ACC112 (cell line): ENCODE data around the gene SMYD2.
"Not testable (repeated sequence)": the region's sequence is repeated elsewhere in the genome, so short reads cannot be mapped to it uniquely, and the experiment has no call there.

Source experiments
- H2AFZ ChIP-seq: fragments of 200-600 bp; sonication (generic); one replicate; pipeline ENCODE4 v1.6.0; 2017; ENCODE audit warnings: antibody characterized with exemption, low read length; ENCODE audit not compliant: unreplicated experiment
- H3K27ac ChIP-seq: fragments of 200-600 bp; sonication (generic); 2 replicates; pipeline ENCODE4 v1.5.1; 2014; ENCODE audit warnings: low read depth, mild to moderate bottlenecking, antibody characterized with exemption, low read length, moderate library complexity
- H3K27me3 ChIP-seq: fragments of 200-600 bp; sonication (generic); 2 replicates; pipeline ENCODE4 v1.6.1; 2014; ENCODE audit warnings: mild to moderate bottlenecking, antibody characterized with exemption, low read length, moderate library complexity, mixed read lengths; ENCODE audit not compliant: insufficient read depth
- H3K36me3 ChIP-seq: fragments of 200-600 bp; sonication (generic); 2 replicates; pipeline ENCODE4 v1.6.1; 2016; ENCODE audit warnings: mild to moderate bottlenecking, antibody characterized with exemption, low read length, moderate library complexity, mixed read lengths; ENCODE audit not compliant: insufficient read depth
- H3K4me1 ChIP-seq: fragments of 200-600 bp; sonication (generic); one replicate; pipeline ENCODE4 v1.6.1; 2016; ENCODE audit warnings: low read length, mixed read lengths; ENCODE audit not compliant: insufficient read depth, unreplicated experiment, control insufficient read depth
- H3K4me3 ChIP-seq: fragments of 200-600 bp; sonication (generic); 2 replicates; pipeline ENCODE4 v1.5.1; 2014; ENCODE audit warnings: mild to moderate bottlenecking, low read depth, low read length
- H3K79me2 ChIP-seq: fragments of 200-600 bp; sonication (generic); one replicate; pipeline ENCODE4 v1.6.0; 2016; ENCODE audit warnings: low read length; ENCODE audit not compliant: control insufficient read depth, unreplicated experiment, insufficient read depth

SMYD2 gene

DNA sequence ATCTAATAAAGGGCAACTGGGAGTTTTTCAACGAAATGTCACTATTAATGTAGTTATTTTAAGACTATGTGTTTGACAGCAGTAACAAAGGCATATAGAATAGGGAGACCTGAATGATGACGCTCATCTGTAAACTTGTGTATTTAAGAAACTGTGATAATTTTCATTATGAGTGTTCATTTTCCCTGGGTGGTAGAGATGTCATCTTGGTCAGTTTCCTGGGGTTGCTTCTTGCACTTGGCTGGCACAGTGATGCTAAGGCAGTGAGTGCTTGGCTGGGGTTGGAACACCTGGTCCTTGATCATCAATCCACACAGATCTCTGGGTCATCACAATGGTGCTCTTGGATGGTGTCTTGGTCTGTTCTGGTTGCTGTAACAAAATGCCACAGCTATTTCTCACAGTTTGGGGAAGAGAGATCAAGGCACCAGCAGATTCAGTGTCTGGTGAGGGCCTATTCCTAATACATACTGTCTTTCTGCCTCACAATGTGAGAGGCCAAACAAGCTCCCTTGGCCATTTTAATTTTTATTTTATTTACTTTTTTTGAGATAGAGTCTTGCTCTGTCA, 7.9 kb upstream of the SMYD2 start:
- Histone ChIP-seq H3K27ac (no peak overlapping the region), H3K4me3 (no peak overlapping the region), H3K36me3 (no peaks in the 10 kb centered on the region), H3K79me2 (no peaks in the 10 kb centered on the region), H3K4me1 (peaks cover 3% of the 10 kb centered on the region), H3K27me3 (no peaks in the 10 kb centered on the region), H2AFZ (no peak overlapping the region)

DNA sequence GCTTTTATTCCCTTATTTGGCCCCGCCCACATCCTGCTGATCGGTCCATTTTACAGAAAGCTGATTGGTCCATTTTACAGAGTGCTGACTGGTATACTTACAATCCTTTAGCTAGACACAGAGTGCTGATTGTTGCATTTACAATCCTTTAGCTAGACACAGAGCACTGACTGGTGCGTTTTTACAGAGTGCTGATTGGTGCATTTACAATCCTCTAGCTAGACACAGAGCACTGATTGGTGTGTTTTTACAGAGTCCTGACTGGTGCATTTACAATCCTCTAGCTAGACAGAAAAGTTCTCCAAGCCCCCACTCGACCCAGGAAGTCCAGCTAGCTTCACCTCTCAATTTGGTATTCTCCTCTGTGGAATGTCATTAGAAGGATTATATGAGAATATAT, 5.3 kb upstream of the SMYD2 start:
- H3K27me3 ChIP-seq, H3K36me3 ChIP-seq, H3K4me3 ChIP-seq, H3K27ac ChIP-seq, H3K79me2 ChIP-seq, H2AFZ ChIP-seq, H3K4me1 ChIP-seq: not testable (repeated sequence)

DNA sequence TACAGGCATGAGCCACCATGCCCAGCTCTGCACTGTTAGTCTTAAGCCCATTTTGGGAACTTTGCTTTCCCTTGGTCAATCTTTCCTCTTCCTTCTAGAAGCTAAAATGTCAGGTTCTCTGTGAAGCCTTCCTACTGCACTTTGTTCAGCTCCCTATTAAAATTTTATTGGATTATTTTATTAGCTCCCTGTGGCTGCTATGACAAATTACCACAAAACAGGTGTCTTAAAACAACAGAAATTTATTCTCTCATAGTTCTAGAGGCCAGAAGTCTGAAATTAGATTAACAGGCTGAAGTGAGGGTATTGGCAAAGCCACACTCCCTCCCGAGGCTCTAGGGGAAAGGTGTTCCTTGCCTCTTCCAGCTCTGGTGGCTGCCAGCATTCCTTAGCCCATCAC, 4.2 kb upstream of the SMYD2 start:
- Histone ChIP-seq H3K4me1 (no peaks in the 10 kb centered on the region), H2AFZ (no peak overlapping the region), H3K79me2 (no peaks in the 10 kb centered on the region), H3K4me3 (no peak overlapping the region), H3K27me3 (no peaks in the 10 kb centered on the region), H3K27ac (no peak overlapping the region), H3K36me3 (no peaks in the 10 kb centered on the region)

DNA sequence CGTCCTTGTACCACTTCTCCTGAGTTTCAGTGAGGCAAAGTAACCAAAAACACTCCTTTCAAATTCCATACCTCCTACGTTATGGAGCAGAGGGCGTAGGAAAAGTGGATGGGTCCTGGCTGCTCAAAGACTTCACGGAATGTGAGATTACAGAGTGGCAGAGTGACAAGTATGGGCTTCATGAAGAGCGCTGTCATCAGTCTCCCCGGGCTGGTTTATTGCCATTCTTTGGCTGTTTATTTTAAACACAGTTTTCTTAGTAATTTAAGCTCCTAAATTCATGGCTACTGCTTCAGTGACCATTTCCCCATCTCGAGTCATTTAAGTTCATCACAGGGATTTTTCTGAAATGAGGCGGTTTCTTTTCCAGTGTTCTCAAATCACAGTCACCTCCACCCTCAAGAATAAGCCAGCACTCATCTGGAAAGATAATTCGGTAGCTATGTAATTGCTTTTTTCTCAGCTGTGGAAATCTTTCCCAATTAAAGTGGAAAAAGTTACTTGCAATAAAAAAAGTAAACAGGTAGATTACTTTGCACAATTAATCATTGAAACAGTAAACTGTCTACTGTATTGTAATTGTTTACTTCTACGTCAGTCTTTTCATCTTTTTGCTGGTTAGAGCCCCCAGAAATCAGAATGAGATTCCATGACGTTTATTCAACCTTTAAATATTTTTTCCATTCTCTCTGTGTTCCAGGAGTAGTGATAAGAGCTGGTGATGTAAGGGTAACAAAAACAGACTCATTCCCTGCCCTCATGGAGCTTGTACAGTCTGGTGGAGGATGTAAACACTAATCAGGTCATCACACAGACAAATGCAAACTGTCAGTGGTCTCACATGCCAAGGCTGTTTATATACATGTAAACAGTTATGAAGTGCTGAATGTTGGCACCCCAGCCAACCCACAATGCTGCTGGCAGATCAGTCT, 3.0 kb upstream of the SMYD2 start:
- peaks cover 8% of the 10 kb centered on the region for H3K4me1 ChIP-seq
- no peak overlapping the region for H2AFZ ChIP-seq
- H3K4me3 ChIP-seq, result no peak overlapping the region
- no peak overlapping the region for H3K27ac ChIP-seq
- no peaks in the 10 kb centered on the region for H3K36me3 ChIP-seq
- H3K79me2 ChIP-seq, result peaks cover 10% of the 10 kb centered on the region
- no peaks in the 10 kb centered on the region for H3K27me3 ChIP-seq

DNA sequence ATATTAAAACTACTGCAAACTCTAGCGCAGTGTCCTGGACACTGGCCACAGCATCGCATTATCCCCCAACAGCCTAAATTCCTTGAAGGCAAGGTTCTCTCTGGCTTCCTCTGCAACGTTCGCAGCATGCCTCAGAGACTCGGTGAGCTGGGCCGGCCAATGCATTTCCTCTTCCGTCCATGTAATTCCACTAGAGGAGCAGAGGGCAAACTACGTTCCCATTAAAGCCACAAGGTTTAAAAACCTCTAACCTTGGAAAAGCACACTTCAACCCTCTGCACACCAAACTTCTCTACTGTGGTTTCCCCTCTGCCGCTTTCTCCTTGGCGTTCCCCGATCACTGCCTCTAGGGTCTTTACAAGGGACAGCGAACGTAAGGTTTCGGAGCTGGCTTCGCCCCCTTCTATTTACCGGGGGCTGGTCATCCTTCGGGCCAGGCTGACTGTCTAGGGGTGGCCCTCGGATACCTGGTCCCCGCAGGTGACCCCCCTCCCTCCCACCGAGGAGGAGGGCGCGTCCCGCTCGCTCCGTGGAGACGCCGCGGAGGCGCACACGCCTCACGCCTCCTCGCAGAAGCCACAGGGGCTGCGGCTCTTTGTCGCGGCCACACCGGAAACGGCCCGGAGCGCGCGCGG, 456 bp upstream of the SMYD2 start:
- H3K27me3 ChIP-seq, result no peaks in the 10 kb centered on the region
- H3K4me3 ChIP-seq, result peak overlapping the region; percentile 95
- peaks cover 11% of the 10 kb centered on the region for H3K4me1 ChIP-seq
- H3K79me2 ChIP-seq, result peaks cover 33% of the 10 kb centered on the region
- H3K27ac ChIP-seq, result peak overlapping the region; percentile 6; the same call in 1 of the 2 replicates
- H3K36me3 ChIP-seq, result no peaks in the 10 kb centered on the region
- peak overlapping the region; percentile 20 for H2AFZ ChIP-seq

DNA sequence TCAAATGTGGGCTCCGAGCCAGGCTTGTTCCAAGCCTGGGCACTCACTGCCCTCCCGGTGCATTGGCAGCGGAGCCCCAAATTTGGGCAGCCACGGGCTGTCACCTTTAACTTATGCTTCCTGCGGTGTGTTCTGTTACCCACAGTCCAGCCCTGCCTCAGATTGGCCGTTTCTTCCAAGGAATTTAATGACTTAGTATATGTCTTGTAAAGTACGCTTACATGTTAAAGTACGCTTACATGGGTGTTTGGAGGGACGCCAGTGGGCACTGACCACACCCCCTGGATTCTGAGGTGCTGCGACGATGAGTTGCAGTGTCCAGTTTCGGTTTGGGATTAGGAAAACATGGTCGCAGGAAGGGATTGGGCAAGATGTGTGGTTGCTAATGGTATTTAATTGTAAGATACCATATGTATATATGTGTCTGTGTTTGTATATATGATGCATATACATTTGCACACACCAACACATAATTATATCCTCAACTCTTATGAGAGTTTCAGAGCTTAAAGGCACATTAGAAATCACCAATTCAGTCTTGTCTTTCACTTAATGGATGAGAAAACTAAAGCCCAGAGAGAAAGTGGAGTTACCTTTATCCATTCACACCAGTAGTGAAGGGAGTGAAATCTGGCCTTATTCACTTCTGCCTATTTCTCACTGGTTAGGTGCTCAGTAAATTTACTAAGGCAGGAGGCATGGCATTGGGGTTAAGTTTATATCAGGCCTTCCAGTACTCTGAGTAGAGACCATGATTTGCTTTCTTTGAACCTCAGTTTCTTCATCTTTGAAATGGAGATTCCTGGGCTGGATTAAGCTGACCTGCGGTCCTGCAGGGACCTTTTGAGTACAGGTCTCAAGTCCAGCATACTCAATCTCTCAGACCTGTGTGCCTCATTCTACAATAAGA, 1.0 kb downstream of the SMYD2 start:
- no peaks in the 10 kb centered on the region for H3K36me3 ChIP-seq
- H3K4me3 ChIP-seq, result peak overlapping the region; percentile 95
- H3K27ac ChIP-seq, result peak overlapping the region; percentile 14; the same call in 1 of the 2 replicates
- no peaks in the 10 kb centered on the region for H3K27me3 ChIP-seq
- peaks cover 42% of the 10 kb centered on the region for H3K79me2 ChIP-seq
- H2AFZ ChIP-seq, result peak overlapping the region; percentile 76
- peaks cover 11% of the 10 kb centered on the region for H3K4me1 ChIP-seq

DNA sequence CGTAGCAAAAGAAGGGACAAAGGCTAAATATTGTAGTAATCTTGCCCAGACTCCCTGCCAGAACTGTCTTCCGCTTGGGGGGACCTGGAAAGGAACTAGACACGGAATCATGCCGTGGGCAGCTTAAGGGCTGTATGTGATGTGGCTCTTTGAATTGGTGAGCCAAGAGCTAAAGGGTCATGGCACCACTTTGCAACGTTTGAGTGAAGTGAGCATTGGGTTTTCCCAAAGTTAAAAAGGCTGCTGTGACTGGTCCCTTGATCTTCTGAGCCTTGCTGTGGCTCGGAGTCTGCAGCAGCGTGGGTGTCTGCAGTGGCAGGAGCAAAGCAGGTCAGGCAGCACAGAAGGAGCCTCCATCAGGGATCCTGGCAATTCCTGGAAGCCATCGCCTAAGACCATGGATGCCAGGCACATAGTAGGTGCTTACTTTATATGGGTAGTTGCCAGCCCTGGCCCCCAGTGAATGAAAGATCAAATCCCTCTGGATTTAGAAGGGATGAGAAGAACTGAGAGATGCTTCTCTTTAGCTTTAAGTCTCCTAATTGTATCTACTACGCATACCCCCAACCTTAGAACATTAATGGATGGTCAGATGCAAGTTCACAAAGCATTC, 1.8 kb downstream of the SMYD2 start:
- H2AFZ ChIP-seq, result peak overlapping the region; percentile 76

DNA sequence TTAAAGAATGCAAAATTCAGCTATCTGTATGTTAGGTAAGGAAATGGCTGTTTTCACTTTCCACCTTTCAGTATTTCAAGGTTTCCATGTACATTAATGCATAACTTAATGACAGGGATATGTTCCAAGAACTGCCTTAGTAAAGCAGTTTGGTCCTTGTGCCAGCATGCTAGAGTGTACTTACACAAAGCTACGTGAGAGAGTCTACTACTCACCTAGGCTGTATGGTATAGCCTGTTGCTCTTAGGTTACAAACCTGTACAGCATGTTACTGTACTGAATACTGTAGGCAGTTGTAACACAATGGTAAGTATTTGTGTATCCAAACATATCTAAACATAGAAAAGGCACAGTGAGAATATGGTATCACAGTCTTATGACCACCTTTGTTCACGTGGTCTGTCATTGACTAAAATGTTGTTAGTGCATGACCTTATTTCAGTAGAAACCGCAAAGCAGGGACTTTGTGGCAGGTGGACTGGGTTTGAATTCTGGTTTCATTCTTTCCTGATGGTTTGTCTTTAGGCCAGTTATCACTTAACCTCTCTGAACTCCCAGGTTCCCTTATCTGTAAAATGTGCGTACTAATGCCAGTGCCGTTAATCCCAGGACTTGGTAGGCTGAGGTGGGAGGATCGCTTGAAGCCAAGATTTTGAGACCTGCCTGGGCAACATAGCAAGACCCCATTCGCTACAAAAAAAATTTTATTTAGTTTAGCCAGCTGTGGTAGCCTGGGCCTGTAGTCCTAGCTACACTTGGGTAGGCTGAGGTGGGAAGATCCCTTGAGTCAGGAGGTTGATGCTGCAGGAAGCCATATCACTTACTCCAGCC, 4.9 kb downstream of the SMYD2 start:
- Histone ChIP-seq H3K27me3 (no peaks in the 10 kb centered on the region), H3K36me3 (no peaks in the 10 kb centered on the region), H2AFZ (no peak overlapping the region), H3K27ac (no peak overlapping the region), H3K4me1 (peaks cover 19% of the 10 kb centered on the region), H3K4me3 (no peak overlapping the region), H3K79me2 (peaks cover 46% of the 10 kb centered on the region)

More for the DNA sequence above, 1.8 kb downstream of the SMYD2 start:
- Histone ChIP-seq H3K4me3 (peak overlapping the region; percentile 95), H3K27me3 (no peaks in the 10 kb centered on the region), H3K36me3 (no peaks in the 10 kb centered on the region), H3K27ac (no peak overlapping the region), H3K4me1 (peaks cover 11% of the 10 kb centered on the region), H3K79me2 (peaks cover 43% of the 10 kb centered on the region)

DNA sequence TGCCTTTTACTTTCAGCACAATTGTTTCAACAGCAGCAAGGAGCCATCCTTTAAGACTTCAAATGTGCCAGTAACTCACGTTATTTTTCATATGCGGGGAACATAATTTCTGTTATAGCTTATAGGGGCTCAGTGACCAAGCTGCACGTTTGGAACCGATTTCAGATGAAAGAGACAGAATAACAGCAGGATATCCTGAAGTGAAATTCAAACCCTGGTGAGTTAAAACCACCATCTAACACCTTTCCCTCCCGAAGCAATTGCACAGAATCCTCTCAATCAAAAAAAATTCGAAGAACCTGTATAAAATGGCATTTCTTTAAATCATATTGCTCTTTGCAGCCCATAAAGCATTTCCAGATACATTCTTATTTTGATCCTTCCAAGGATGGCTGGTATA, 6.9 kb downstream of the SMYD2 start:
- Histone ChIP-seq H3K4me1 (peaks cover 27% of the 10 kb centered on the region), H3K27ac (no peak overlapping the region), H3K36me3 (no peaks in the 10 kb centered on the region), H3K27me3 (no peaks in the 10 kb centered on the region), H3K79me2 (peaks cover 44% of the 10 kb centered on the region), H2AFZ (no peak overlapping the region), H3K4me3 (no peak overlapping the region)
